ENCODE results near the gene RAB42.
"Not testable (repeated sequence)": the region's sequence is repeated elsewhere in the genome, so short reads cannot be mapped to it uniquely, and the experiment has no call there.

RAB42 gene

DNA sequence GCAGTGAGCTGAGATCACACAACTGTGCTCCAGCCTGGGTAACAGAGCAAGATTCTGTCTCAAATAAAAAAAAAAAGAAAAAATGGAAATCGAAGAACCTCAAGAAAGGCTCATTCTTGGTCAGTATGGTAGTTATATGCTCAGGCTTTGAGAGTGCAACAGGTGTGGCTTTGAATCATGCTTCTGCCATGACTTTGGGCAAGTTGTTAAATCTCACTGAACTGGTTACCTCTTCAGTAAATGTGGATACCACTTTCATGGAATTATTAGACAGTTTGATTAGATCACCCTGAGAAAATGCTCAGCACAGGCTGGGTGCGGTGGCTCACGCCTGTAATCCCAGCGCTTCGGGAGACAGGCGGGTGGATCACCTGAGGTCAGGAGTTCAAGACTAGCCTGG is 26.3 kb upstream of the RAB42 start:
- no peaks in the 10 kb centered on the region for H3K9me3 ChIP-seq (ENCODE audit: insufficient read depth, low read length)
- H3K27ac ChIP-seq (ENCODE audit: low read length): no peak overlapping the region
- H3K79me2 ChIP-seq (ENCODE audit: low read length): no peaks in the 10 kb centered on the region
- peaks cover 10% of the 10 kb centered on the region for H3K36me3 ChIP-seq (replicated peaks; ENCODE audit: low read depth, low read length)
- H3K4me1 ChIP-seq (ENCODE audit: low read length): no peaks in the 10 kb centered on the region
- no peak overlapping the region for H3K4me2 ChIP-seq (ENCODE audit: low read length)
- H2AFZ ChIP-seq (ENCODE audit: low read depth, low read length): no peak overlapping the region
- H3K9ac ChIP-seq (ENCODE audit: low read length): no peak overlapping the region
- no peak overlapping the region for H3K4me3 ChIP-seq (ENCODE audit: low read length)
- no peaks in the 10 kb centered on the region for H3K27me3 ChIP-seq (ENCODE audit: low read depth, low read length)
- H4K20me1 ChIP-seq (ENCODE audit: insufficient read depth, low read length): no peaks in the 10 kb centered on the region
- no peak for TF ChIP-seq EZH2phosphoT487 (IDR thresholded peaks at IDR 0.05; ENCODE audit: low read depth)
- TF ChIP-seq, protein P1, sequence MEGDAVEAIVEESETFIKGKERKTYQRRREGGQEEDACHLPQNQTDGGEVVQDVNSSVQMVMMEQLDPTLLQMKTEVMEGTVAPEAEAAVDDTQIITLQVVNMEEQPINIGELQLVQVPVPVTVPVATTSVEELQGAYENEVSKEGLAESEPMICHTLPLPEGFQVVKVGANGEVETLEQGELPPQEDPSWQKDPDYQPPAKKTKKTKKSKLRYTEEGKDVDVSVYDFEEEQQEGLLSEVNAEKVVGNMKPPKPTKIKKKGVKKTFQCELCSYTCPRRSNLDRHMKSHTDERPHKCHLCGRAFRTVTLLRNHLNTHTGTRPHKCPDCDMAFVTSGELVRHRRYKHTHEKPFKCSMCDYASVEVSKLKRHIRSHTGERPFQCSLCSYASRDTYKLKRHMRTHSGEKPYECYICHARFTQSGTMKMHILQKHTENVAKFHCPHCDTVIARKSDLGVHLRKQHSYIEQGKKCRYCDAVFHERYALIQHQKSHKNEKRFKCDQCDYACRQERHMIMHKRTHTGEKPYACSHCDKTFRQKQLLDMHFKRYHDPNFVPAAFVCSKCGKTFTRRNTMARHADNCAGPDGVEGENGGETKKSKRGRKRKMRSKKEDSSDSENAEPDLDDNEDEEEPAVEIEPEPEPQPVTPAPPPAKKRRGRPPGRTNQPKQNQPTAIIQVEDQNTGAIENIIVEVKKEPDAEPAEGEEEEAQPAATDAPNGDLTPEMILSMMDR (IDR thresholded peaks at IDR 0.05; ENCODE audit: low read depth, low read length): no peak

DNA sequence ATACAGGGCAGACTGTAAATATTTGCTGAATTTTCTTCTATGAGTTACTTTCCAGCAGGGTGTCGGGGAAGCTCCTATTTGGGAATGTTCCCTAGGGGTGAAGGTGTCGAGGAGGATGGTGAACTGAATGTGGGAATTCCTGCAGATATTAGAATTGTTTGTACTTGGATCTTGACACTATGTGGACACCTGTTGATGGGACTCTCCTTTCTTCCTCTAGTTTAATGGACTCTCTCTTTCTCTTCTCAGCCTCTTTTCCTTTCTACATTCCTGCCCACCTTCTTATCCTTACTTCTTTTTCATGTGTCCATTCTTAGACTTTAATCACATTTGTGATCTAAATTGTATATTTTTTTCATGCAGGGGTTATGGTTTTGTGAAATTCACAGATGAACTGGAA is 25.1 kb upstream of the RAB42 start:
- TF ChIP-seq EZH2phosphoT487 (IDR thresholded peaks at IDR 0.05; ENCODE audit: low read depth): no peak
- TF ChIP-seq, protein P1 (IDR thresholded peaks at IDR 0.05; ENCODE audit: low read depth, low read length): no peak
- no peaks in the 10 kb centered on the region for H3K9me3 ChIP-seq (ENCODE audit: insufficient read depth, low read length)
- peaks cover 6% of the 10 kb centered on the region for H3K36me3 ChIP-seq (replicated peaks; ENCODE audit: low read depth, low read length)
- H3K4me2 ChIP-seq (ENCODE audit: low read length): no peak overlapping the region
- H3K4me3 ChIP-seq (ENCODE audit: low read length): no peak overlapping the region
- H3K9ac ChIP-seq (ENCODE audit: low read length): no peak overlapping the region
- no peaks in the 10 kb centered on the region for H3K27me3 ChIP-seq (ENCODE audit: low read depth, low read length)
- H3K79me2 ChIP-seq (ENCODE audit: low read length): no peaks in the 10 kb centered on the region
- no peak overlapping the region for H3K27ac ChIP-seq (ENCODE audit: low read length)
- no peak overlapping the region for H2AFZ ChIP-seq (ENCODE audit: low read depth, low read length)
- no peaks in the 10 kb centered on the region for H4K20me1 ChIP-seq (ENCODE audit: insufficient read depth, low read length)
- H3K4me1 ChIP-seq (ENCODE audit: low read length): no peaks in the 10 kb centered on the region

DNA sequence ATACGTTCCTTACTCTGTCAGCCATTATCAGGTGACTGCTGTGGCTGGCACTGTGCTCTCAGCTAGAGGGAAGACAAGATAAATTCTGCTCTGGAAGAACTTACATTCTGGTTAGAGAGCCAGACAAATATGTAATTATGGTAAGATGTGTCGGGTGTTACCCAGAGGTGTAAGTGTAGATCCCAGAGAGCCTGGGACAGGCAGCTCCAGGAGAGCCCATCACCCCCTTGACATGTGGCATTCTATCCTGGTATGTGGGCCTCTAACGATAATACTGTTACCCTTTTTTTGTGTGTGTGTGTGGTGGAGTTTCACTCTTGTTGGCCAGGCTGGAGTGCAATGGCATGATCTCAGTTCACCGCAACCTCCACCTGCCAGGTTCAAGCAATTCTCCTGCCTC is 20.2 kb upstream of the RAB42 start:
- no peak overlapping the region for H3K9ac ChIP-seq (ENCODE audit: low read length)
- no peaks in the 10 kb centered on the region for H3K27me3 ChIP-seq (ENCODE audit: low read depth, low read length)
- TF ChIP-seq, protein P1 (IDR thresholded peaks at IDR 0.05; ENCODE audit: low read depth, low read length): no peak
- TF ChIP-seq EZH2phosphoT487 (IDR thresholded peaks at IDR 0.05; ENCODE audit: low read depth): no peak
- H3K79me2 ChIP-seq (ENCODE audit: low read length): no peaks in the 10 kb centered on the region
- H4K20me1 ChIP-seq (ENCODE audit: insufficient read depth, low read length): no peaks in the 10 kb centered on the region
- no peaks in the 10 kb centered on the region for H3K9me3 ChIP-seq (ENCODE audit: insufficient read depth, low read length)
- no peak overlapping the region for H3K4me2 ChIP-seq (ENCODE audit: low read length)
- no peak overlapping the region for H2AFZ ChIP-seq (ENCODE audit: low read depth, low read length)
- no peak overlapping the region for H3K4me3 ChIP-seq (ENCODE audit: low read length)
- no peak overlapping the region for H3K27ac ChIP-seq (ENCODE audit: low read length)
- peaks cover 3% of the 10 kb centered on the region for H3K36me3 ChIP-seq (replicated peaks; ENCODE audit: low read depth, low read length)
- no peaks in the 10 kb centered on the region for H3K4me1 ChIP-seq (ENCODE audit: low read length)

DNA sequence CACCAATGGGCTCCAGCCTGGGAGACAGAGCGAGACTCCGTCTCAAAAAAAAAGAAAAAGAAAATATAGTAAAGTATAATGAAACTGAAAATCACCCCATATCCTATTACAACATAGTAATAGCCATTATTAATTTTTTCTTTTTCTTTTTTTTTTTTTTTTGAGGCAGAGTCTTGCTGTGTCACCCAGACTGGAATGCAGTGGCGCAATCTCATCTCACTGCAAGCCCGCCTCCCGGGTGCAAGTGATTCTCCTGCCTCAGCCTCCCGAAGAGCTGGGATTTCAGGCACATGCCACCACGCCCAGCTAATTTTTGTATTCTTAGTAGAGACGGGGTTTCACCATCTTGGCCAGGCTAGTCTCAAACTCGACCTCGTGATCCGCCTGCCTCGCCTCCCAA is 19.2 kb upstream of the RAB42 start:
- not testable (repeated sequence) for H3K27ac ChIP-seq (ENCODE audit: low read length); H3K27me3 ChIP-seq (ENCODE audit: low read depth, low read length); H2AFZ ChIP-seq (ENCODE audit: low read depth, low read length); H3K4me1 ChIP-seq (ENCODE audit: low read length); H3K9me3 ChIP-seq (ENCODE audit: insufficient read depth, low read length); H3K79me2 ChIP-seq (ENCODE audit: low read length); H3K36me3 ChIP-seq (replicated peaks; ENCODE audit: low read depth, low read length); H3K9ac ChIP-seq (ENCODE audit: low read length); H4K20me1 ChIP-seq (ENCODE audit: insufficient read depth, low read length); H3K4me2 ChIP-seq (ENCODE audit: low read length); H3K4me3 ChIP-seq (ENCODE audit: low read length)

DNA sequence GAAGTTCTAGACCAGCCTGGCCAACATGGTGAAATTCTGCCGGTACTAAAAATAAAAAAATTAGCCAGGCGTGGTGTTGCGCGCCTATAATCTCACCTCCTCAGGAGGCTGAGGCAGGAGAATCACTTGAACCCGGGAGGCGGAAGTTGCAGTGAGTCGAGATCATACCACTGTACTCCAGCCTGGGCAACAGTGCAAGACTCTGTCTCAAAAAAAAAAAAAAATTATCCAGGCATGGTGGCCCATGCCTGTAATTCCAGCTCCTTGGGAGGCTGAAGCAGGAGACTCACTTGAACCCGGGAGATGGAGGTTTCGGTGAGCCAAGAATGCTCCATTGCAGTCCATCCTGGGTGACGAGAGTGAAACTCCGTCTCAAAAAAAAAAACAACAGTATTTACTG is 18.5 kb upstream of the RAB42 start:
- Histone ChIP-seq H4K20me1 (ENCODE audit: insufficient read depth, low read length) (0 out of 2 replicates have a peak, but pooled peaks cover 4% of the 10 kb centered on the region), H3K4me1 (ENCODE audit: low read length) (peaks cover under 1% of the 10 kb centered on the region; the same call in 1 of the 2 replicates), H3K4me2 (ENCODE audit: low read length) (no peak overlapping the region), H3K79me2 (ENCODE audit: low read length) (no peaks in the 10 kb centered on the region), H3K9me3 (ENCODE audit: insufficient read depth, low read length) (no peaks in the 10 kb centered on the region), H3K9ac (ENCODE audit: low read length) (no peak overlapping the region), H3K27me3 (ENCODE audit: low read depth, low read length) (no peaks in the 10 kb centered on the region), H2AFZ (ENCODE audit: low read depth, low read length) (no peak overlapping the region), H3K36me3 (replicated peaks; ENCODE audit: low read depth, low read length) (peaks cover 10% of the 10 kb centered on the region), H3K4me3 (ENCODE audit: low read length) (no peak overlapping the region), H3K27ac (ENCODE audit: low read length) (no peak overlapping the region)
- TF ChIP-seq, protein P1 (IDR thresholded peaks at IDR 0.05; ENCODE audit: low read depth, low read length): no peak
- TF ChIP-seq EZH2phosphoT487 (IDR thresholded peaks at IDR 0.05; ENCODE audit: low read depth): no peak
